Hepatocyte (in vitro differentiated cells): ENCODE measurements around the gene NTSR2.

Experiments
- CTCF ChIP-seq: fragments of 200-600 bp; sonication (generic); IDR thresholded peaks from 2 replicates; pipeline ENCODE4 v1.5.1; 2016; ENCODE audit warnings: antibody characterized with exemption, mild to moderate bottlenecking; ENCODE audit not compliant: poor library complexity
- EZH2 ChIP-seq: fragments of 200-600 bp; sonication (generic); IDR thresholded peaks from 2 replicates; pipeline ENCODE4 v1.6.1; 2016; ENCODE audit warnings: antibody characterized with exemption, mild to moderate bottlenecking, borderline replicate concordance

GRCh38 chr2:11640132-11640531 is 29.9 kb downstream of the NTSR2 start:
- no peak for TF ChIP-seq CTCF
- TF ChIP-seq EZH2 = no peak
